Kidney (tissue), 22 donors: ENCODE data around the gene ZNF212. TPM values are rescaled to one million over a fixed set of nuclear protein-coding genes. Genes with fewer than 3 reads are reported as not detected.

Experiments
- DNase-seq, 5 donors: peaks; one replicate each; pipeline ENCODE4 v3.0.0-alpha.2; 2013 to 2020
- FAIRE-seq: peaks from 2 replicates; lab custom pipeline; 2012; peaks lifted over from hg19 to GRCh38; lab: Jason Lieb, UNC
- H3K27ac ChIP-seq, 2 donors: one replicate each; pipeline ENCODE4 v1.7.0; 2013; ENCODE audit warnings: low read depth in 2 of 2, low read length in 2 of 2, inconsistent platforms in 1 of 2
- H3K27me3 ChIP-seq: one replicate; pipeline ENCODE4 v1.7.1; 2013; ENCODE audit warnings: low read length, inconsistent platforms; ENCODE audit not compliant: control insufficient read depth, insufficient read depth
- H3K36me3 ChIP-seq, 3 donors: one replicate each; pipeline versions ENCODE4 v1.7.0 to v1.7.1; 2013; ENCODE audit warnings: low read length in 3 of 3, control low read depth in 1 of 3, inconsistent platforms in 1 of 3; ENCODE audit not compliant: insufficient read depth in 3 of 3, control insufficient read depth in 2 of 3
- H3K4me1 ChIP-seq, 3 donors: one replicate each; pipeline versions ENCODE4 v1.7.0 to v1.7.1; 2013; ENCODE audit warnings: low read length in 3 of 3, inconsistent platforms in 1 of 3, low read depth in 1 of 3; ENCODE audit not compliant: control insufficient read depth in 2 of 3, insufficient read depth in 2 of 3
- H3K4me3 ChIP-seq, 3 donors: one replicate each; pipeline versions ENCODE4 v1.7.0 to v1.8.1; 2013; ENCODE audit warnings: low read length in 3 of 3, control low read depth in 1 of 3, inconsistent platforms in 1 of 3
- H3K9ac ChIP-seq, 3 donors: one replicate each; pipeline versions ENCODE4 v1.7.0 to v1.7.1; 2013; ENCODE audit warnings: low read length in 3 of 3, control low read depth in 1 of 3, inconsistent platforms in 1 of 3
- H3K9me3 ChIP-seq, 3 donors: one replicate each; pipeline versions ENCODE4 v1.7.0 to v1.7.1; 2013; ENCODE audit warnings: low read length in 3 of 3, control low read depth in 1 of 3, inconsistent platforms in 1 of 3; ENCODE audit not compliant: control insufficient read depth in 2 of 3, insufficient read depth in 1 of 3
- intact Hi-C: fragments of 100-400 bp; cut with DNase I; formaldehyde crosslinking; loops from one replicate; pipeline ENCODE4 v1.11.1; 2022
- long read RNA-seq, 10 donors: library from polyadenylated mRNA in 1 of 10; unstranded in 1 of 10; transcript quantifications; one replicate each; pipeline ENCODE4 v2.0.0 and lab custom pipeline, GENCODE V29; 2021 to 2026
- polyA plus RNA-seq: library from polyadenylated mRNA; stranded (reverse); fragments of 350-450 nt; fragmentation: Illumina TruSeq; extraction: RNeasy Lipid Tissue Mini Kit (QIAGEN cat#74804); gene quantifications from one replicate; pipeline ENCODE4 v1.2.3, GENCODE V29; 2014; ENCODE audit warnings: low read depth, low replicate concordance; ENCODE audit not compliant: insufficient read depth
- total RNA-seq: library from RNA; stranded (reverse); fragmentation: NEBNext Ultra II Directional; extraction: Animal tissue kit (Norgen Biotek cat#: 25700); gene quantifications from one replicate; pipeline ENCODE4 v1.2.1, GENCODE V29; 2021
- TF ChIP-seq, protein P1 (sequence below): IDR thresholded peaks from 3 replicates; pipeline ENCODE4 v1.5.1; 2012; ENCODE audit warnings: mild to moderate bottlenecking, moderate library complexity, borderline replicate concordance; ENCODE audit not compliant: insufficient read depth; ENCODE audit errors: extremely low read depth
- donor health status: control.
- donor health status: control.
- donor health status: control.
- donor health status: control.
- donor health status: control.
- donor health status: DM: yes; HTN: yes; CAD: no.
- donor health status: Normal renal cell carcinoma (clear cell type).

Gene ZNF212
- 13.4 TPM for total RNA-seq
- 7.9 TPM for polyA plus RNA-seq
- long read RNA-seq, donor 1, partial matches to known transcripts = 0 of 1 reads
- long read RNA-seq, donor 1, other reads (novel, unspliced or antisense) = 0 of 1 reads
- long read RNA-seq, donor 2, partial matches to known transcripts = 0 of 1 reads
- long read RNA-seq, donor 2, other reads (novel, unspliced or antisense) = 0 of 1 reads
- long read RNA-seq, donor 3, partial matches to known transcripts = 0 of 2 reads
- long read RNA-seq, donor 3, other reads (novel, unspliced or antisense) = 0 of 2 reads
- long read RNA-seq, donor 4, partial matches to known transcripts = 0 of 4 reads
- long read RNA-seq, donor 4, other reads (novel, unspliced or antisense) = 0 of 4 reads
- long read RNA-seq, donor 5 = 0 reads
- long read RNA-seq, donor 6, partial matches to known transcripts = 0 of 1 reads
- long read RNA-seq, donor 6, other reads (novel, unspliced or antisense) = 0 of 1 reads
- long read RNA-seq, donor 7, transcript ZNF212-201 (5 exons, 2,810 nt) = major isoform, 5 of 9 reads
- long read RNA-seq, donor 7, partial matches to known transcripts = 1 of 9 reads
- long read RNA-seq, donor 7, other reads (novel, unspliced or antisense) = 3 of 9 reads
- long read RNA-seq, donor 8, partial matches to known transcripts = 0 of 2 reads
- long read RNA-seq, donor 8, other reads (novel, unspliced or antisense) = 0 of 2 reads
- long read RNA-seq, donor 9 = 0 reads
- long read RNA-seq, donor 10, partial matches to known transcripts = 0 of 1 reads
- long read RNA-seq, donor 10, other reads (novel, unspliced or antisense) = 0 of 1 reads

DNA sequence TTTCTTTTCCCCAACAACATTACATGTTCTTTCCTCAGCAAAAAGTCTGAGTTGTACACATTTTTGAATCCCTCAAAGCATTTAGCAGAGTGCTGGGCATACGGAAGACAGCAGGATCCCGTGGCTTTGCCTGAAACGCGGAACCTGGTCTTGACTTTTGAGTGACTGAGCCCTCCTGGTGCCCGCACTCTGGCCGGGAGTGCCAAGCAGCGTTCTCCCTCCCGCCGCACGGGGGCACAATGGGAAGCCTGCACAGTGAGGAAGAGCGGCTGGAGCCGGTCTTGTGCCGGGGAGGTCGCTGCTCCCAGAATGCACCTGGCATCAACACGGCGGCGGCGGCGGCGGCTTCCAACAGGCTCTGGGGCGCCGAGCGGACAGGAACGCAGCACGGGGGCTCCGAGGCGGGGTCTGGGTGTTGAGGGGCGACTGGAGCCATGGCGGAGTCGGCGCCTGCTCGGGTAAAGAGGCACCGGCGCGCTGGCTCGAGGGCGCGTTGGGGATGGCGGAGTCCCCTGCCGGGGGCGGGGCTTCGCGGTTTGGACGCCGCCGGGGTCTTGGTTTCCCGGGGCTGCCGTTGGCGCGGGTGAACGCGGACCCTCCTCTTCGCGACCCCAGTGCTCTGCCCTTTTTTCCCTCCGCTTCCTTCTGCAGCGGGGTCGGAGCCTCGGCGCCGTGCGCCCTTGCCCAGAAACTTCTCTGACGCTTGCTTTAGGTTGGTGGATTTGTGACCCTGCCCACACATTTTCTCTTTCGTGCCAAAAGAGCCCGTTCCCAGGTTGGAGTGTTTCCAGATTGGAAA is at the start of gene ZNF212:
Gene ZNF212, plus strand, starts transcription at position 307 of the 799 bp plus-strand sequence. Its CDS starts 128 bp downstream, at position 435.
- TF ChIP-seq, protein P1, sequence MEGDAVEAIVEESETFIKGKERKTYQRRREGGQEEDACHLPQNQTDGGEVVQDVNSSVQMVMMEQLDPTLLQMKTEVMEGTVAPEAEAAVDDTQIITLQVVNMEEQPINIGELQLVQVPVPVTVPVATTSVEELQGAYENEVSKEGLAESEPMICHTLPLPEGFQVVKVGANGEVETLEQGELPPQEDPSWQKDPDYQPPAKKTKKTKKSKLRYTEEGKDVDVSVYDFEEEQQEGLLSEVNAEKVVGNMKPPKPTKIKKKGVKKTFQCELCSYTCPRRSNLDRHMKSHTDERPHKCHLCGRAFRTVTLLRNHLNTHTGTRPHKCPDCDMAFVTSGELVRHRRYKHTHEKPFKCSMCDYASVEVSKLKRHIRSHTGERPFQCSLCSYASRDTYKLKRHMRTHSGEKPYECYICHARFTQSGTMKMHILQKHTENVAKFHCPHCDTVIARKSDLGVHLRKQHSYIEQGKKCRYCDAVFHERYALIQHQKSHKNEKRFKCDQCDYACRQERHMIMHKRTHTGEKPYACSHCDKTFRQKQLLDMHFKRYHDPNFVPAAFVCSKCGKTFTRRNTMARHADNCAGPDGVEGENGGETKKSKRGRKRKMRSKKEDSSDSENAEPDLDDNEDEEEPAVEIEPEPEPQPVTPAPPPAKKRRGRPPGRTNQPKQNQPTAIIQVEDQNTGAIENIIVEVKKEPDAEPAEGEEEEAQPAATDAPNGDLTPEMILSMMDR = peak; percentile 86
- intact Hi-C loops = no loop called here
- H3K4me1 ChIP-seq = peaks cover 0 to 17% (median 6%) of the 10 kb centered on the region in 3 donors
- H3K27me3 ChIP-seq = no peaks in the 10 kb centered on the region
- peak within 1 kb of the TSS; percentile 69 to 79 (median 76) for H3K9ac ChIP-seq
- FAIRE-seq = no peak
- peak within 1 kb of the TSS in 1 of 2 donors; percentile 41 for H3K27ac ChIP-seq
- peak within 1 kb of the TSS; percentile 79 to 91 (median 89) for H3K4me3 ChIP-seq
- no peaks in the 10 kb centered on the region for H3K36me3 ChIP-seq
- H3K9me3 ChIP-seq = no peaks in the 10 kb centered on the region
- peak; percentile 92 to 96 (median 94) for DNase-seq

DNA sequence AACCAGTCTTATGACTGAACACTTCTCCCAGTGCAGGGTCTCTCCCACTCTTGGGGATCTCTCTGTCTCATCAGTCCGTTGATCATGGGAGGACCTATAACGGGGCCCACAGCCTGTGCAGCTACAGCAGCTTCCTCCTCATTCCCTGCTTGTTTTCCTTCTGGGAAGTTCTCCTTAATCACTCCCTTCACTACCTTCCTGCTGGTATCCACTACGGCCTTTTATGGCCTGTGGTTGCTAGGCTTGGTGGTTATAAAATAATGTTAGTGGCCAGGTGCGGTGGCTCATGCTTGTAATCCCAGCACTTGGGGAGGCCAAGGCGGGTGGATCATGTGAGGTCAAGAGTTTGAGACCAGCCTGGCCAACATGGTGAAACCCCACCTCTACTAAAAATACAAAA is 47.6 kb upstream of the ZNF212 start:
- Histone ChIP-seq H3K4me3 (no peak overlapping the region), H3K4me1 (peaks cover 0 to 9% (median 5%) of the 10 kb centered on the region in 3 donors), H3K36me3 (no peaks in the 10 kb centered on the region), H3K9me3 (no peaks in the 10 kb centered on the region), H3K9ac (no peak overlapping the region), H3K27ac (no peak overlapping the region), H3K27me3 (no peaks in the 10 kb centered on the region)
- FAIRE-seq = no peak
- DNase-seq = no peak
- intact Hi-C loops = no loop called here
- TF ChIP-seq, protein P1 = no peak

DNA sequence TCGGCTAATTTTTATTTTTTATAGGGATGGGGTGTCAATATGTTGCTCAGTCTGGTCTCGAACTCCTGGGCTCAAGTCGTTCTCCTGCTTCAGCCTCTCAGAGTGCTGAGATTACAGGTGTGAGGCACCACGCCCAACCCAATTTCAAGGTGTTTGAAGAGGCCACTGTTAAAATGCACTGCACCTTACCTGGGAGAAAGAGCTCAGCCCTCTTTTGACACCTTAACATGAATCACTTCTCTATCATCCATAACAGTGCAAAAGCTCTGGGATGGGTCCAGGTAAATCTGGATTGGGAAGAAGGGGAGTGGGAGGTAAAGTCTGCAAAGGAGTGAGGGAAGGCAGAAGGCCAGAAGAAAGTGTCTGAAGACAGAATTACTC is 44.7 kb upstream of the ZNF212 start:
- DNase-seq = no peak
- Histone ChIP-seq H3K27me3 (no peaks in the 10 kb centered on the region), H3K27ac (peak overlapping the region in 1 of 2 donors; percentile 87), H3K4me3 (peak overlapping the region; percentile 31 to 79 (median 61)), H3K9ac (peak overlapping the region in 2 of 3 donors; percentile 44 to 71), H3K4me1 (peaks cover 0 to 11% (median 5%) of the 10 kb centered on the region in 3 donors), H3K9me3 (no peaks in the 10 kb centered on the region), H3K36me3 (peaks cover 5 to 11% (median 8%) of the 10 kb centered on the region in 3 donors)
- TF ChIP-seq, protein P1 = no peak
- FAIRE-seq = no peak
- intact Hi-C loops = no loop called here
